B cell (primary cell): ENCODE measurements around the gene RHOG.

Experiments
- CTCF ChIP-seq: fragments of 200-600 bp; IDR thresholded peaks from one replicate; pipeline ENCODE4 v1.8.0; 2022; ENCODE audit warnings: antibody characterized with exemption, mild to moderate bottlenecking
- EZH2 ChIP-seq: IDR thresholded peaks from 2 replicates; pipeline ENCODE4 v1.6.1; 2012; ENCODE audit warnings: borderline replicate concordance, low read depth, mild to moderate bottlenecking, moderate library complexity, low read length; ENCODE audit not compliant: insufficient read depth, poor library complexity, severe bottlenecking

DNA sequence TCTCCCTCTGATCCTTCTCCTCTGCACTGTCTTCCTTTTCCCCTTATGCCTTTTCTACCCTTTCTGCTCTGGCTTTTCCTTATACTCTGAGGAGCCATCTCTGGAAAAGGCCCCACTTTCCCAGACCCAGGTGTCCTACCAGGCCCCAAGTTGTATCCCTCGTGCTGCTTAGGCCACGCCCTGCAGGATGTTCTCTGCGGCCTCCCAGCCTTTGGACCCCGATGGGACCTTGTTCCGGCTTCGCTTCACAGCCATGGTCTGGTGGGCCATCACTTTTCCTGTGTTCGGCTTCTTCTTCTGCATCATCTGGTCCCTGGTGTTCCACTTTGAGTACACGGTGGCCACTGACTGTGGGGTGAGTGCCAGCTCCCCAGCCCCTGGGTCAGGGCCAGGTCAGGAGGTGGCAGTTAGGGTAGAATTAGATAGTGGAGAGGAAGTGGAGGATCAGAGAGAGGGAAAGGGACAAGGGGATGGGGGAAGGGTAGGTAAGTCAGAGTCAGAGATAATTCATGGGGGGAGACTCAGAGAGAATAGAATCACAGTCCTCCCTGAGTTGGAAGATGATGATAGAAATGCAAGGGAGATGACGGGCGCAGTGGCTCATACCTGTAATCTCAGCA, 23.5 kb downstream of the RHOG start:
- no peak for TF ChIP-seq EZH2
- no peak for TF ChIP-seq CTCF
